Mesothelial cell of epicardium (in vitro differentiated cells): ENCODE results near the gene KLHDC2. TPM values are rescaled to one million over a fixed set of nuclear protein-coding genes. Genes with fewer than 3 reads are reported as not detected.
"Not testable (repeated sequence)": the region's sequence is repeated elsewhere in the genome, so short reads cannot be mapped to it uniquely, and the experiment has no call there.

Source experiments
- DNase-seq, 2 experiments: peaks; one replicate each; pipeline ENCODE4 v3.0.0; 2021; ENCODE audit warnings: low spot score in 2 of 2; ENCODE audit not compliant: unreplicated experiment in 2 of 2
- H3K27ac Mint-ChIP-seq: 2 replicates; pipeline ENCODE4 v1.8.0; 2021; ENCODE audit warnings: mixed read lengths
- H3K27me3 Mint-ChIP-seq: 2 replicates; pipeline ENCODE4 v1.8.0; 2021; ENCODE audit warnings: low read depth, mixed read lengths
- H3K36me3 Mint-ChIP-seq: 2 replicates; pipeline ENCODE4 v1.8.0; 2021; ENCODE audit warnings: mixed read lengths
- H3K4me1 Mint-ChIP-seq: 2 replicates; pipeline ENCODE4 v1.8.0; 2021; ENCODE audit warnings: mixed read lengths
- H3K4me3 Mint-ChIP-seq: 2 replicates; pipeline ENCODE4 v1.8.0; 2021; ENCODE audit warnings: mild to moderate bottlenecking, moderate library complexity, mixed read lengths
- H3K9me3 Mint-ChIP-seq: 2 replicates; pipeline ENCODE4 v1.8.0; 2021; ENCODE audit warnings: mixed read lengths
- CTCF ChIP-seq: fragments of 200-600 bp; sonication (generic); IDR thresholded peaks from one replicate; pipeline ENCODE4 v1.5.0; 2021; ENCODE audit warnings: antibody characterized with exemption; ENCODE audit not compliant: unreplicated experiment
- total RNA-seq: library from RNA; stranded (reverse); gene quantifications from 3 replicates; pipeline ENCODE4 v1.2.1, GENCODE V29; 2021

The KLHDC2 gene
- 60.1 to 60.3 TPM (median 60.2 TPM) in 3 replicates for total RNA-seq

GRCh38 chr14:49767571-49768300 lies at the start of gene KLHDC2:
Gene KLHDC2 (plus strand): TSS chr14:49768153. CDS start chr14:49768469, 316 bp downstream.
- no peaks in the 10 kb centered on the region for H3K9me3 Mint-ChIP-seq
- peak within 1 kb of the TSS; percentile 94 for H3K4me3 Mint-ChIP-seq

GRCh38 chr14:49720744-49721143 lies 47.2 kb upstream of the KLHDC2 start:
- Mint-ChIP-seq H3K27me3 (no peaks in the 10 kb centered on the region), H3K4me1 (no peaks in the 10 kb centered on the region), H3K4me3 (no peak overlapping the region), H3K36me3 (peaks cover 36% of the 10 kb centered on the region), H3K9me3 (peaks cover 20% of the 10 kb centered on the region), H3K27ac (no peak overlapping the region)
- TF ChIP-seq CTCF, result no peak
- DNase-seq, result no peak

More at GRCh38 chr14:49767571-49768300, at the start of gene KLHDC2:
- Mint-ChIP-seq H3K27me3 (no peaks in the 10 kb centered on the region), H3K4me1 (peaks cover 30% of the 10 kb centered on the region), H3K27ac (peak within 1 kb of the TSS; percentile 100), H3K36me3 (peaks cover 2% of the 10 kb centered on the region)
- TF ChIP-seq CTCF, result no peak
- DNase-seq, result peak; percentile 70 to 88

- H3K9me3 Mint-ChIP-seq, result peaks cover 20% of the 10 kb centered on the region
- peaks cover 33% of the 10 kb centered on the region for H3K36me3 Mint-ChIP-seq
- DNase-seq, H3K4me3 Mint-ChIP-seq, H3K27ac Mint-ChIP-seq, H3K4me1 Mint-ChIP-seq, H3K27me3 Mint-ChIP-seq: not testable (repeated sequence)
Observed at GRCh38 chr14:49721733-49722435, 46.1 kb upstream of the KLHDC2 start.

- H3K4me3 Mint-ChIP-seq, result no peak overlapping the region
- DNase-seq, result no peak
- peaks cover 8% of the 10 kb centered on the region for H3K36me3 Mint-ChIP-seq
- H3K4me1 Mint-ChIP-seq, result no peaks in the 10 kb centered on the region
- TF ChIP-seq CTCF, result no peak
- no peak overlapping the region for H3K27ac Mint-ChIP-seq
- no peaks in the 10 kb centered on the region for H3K27me3 Mint-ChIP-seq
- no peaks in the 10 kb centered on the region for H3K9me3 Mint-ChIP-seq
Observed at GRCh38 chr14:49727171-49727570, 40.8 kb upstream of the KLHDC2 start.

GRCh38 chr14:49732896-49733295 lies 35.1 kb upstream of the KLHDC2 start:
- DNase-seq, result no peak
- no peak overlapping the region for H3K4me3 Mint-ChIP-seq
- H3K4me1 Mint-ChIP-seq, result peaks cover 4% of the 10 kb centered on the region
- H3K9me3 Mint-ChIP-seq, result no peaks in the 10 kb centered on the region
- peaks cover 4% of the 10 kb centered on the region for H3K36me3 Mint-ChIP-seq
- TF ChIP-seq CTCF, result no peak
- no peak overlapping the region for H3K27ac Mint-ChIP-seq
- H3K27me3 Mint-ChIP-seq, result no peaks in the 10 kb centered on the region

GRCh38 chr14:49733836-49734235 lies 34.1 kb upstream of the KLHDC2 start:
- TF ChIP-seq CTCF, result no peak
- no peak for DNase-seq
- Mint-ChIP-seq H3K36me3 (peaks cover 4% of the 10 kb centered on the region), H3K27me3 (no peaks in the 10 kb centered on the region), H3K4me3 (no peak overlapping the region), H3K4me1 (peaks cover 4% of the 10 kb centered on the region), H3K27ac (no peak overlapping the region), H3K9me3 (no peaks in the 10 kb centered on the region)

GRCh38 chr14:49735669-49736068 lies 32.3 kb upstream of the KLHDC2 start:
- not testable (repeated sequence) for H3K36me3 Mint-ChIP-seq, H3K27ac Mint-ChIP-seq, H3K4me1 Mint-ChIP-seq, DNase-seq, H3K27me3 Mint-ChIP-seq, H3K9me3 Mint-ChIP-seq, H3K4me3 Mint-ChIP-seq
